Activated T-cell treated with anti-CD3 and anti-CD28 coated beads, Interleukin-2, amount 50 U/mL, for 24 hours (primary cell): ENCODE data around the gene TMEM260.

Experiments used
- DNase-seq: peaks from one replicate; pipeline ENCODE4 v3.0.0-alpha.2; 2020
- H3K27ac Mint-ChIP-seq: 2 replicates; pipeline ENCODE4 v1.8.0; 2020; ENCODE audit warnings: mild to moderate bottlenecking, mixed read lengths
- H3K27me3 Mint-ChIP-seq: 2 replicates; pipeline ENCODE4 v1.8.0; 2020; ENCODE audit warnings: mixed read lengths
- H3K36me3 Mint-ChIP-seq: 2 replicates; pipeline ENCODE4 v1.8.0; 2020; ENCODE audit warnings: low read depth, mixed read lengths
- H3K4me1 Mint-ChIP-seq: 2 replicates; pipeline ENCODE4 v1.8.0; 2020; ENCODE audit warnings: low read depth, mixed read lengths
- H3K4me3 Mint-ChIP-seq: 2 replicates; pipeline ENCODE4 v1.8.0; 2020; ENCODE audit warnings: mild to moderate bottlenecking, moderate library complexity, mixed read lengths
- H3K9me3 Mint-ChIP-seq: 2 replicates; pipeline ENCODE4 v1.8.0; 2020; ENCODE audit warnings: mixed read lengths

Gene TMEM260

DNA sequence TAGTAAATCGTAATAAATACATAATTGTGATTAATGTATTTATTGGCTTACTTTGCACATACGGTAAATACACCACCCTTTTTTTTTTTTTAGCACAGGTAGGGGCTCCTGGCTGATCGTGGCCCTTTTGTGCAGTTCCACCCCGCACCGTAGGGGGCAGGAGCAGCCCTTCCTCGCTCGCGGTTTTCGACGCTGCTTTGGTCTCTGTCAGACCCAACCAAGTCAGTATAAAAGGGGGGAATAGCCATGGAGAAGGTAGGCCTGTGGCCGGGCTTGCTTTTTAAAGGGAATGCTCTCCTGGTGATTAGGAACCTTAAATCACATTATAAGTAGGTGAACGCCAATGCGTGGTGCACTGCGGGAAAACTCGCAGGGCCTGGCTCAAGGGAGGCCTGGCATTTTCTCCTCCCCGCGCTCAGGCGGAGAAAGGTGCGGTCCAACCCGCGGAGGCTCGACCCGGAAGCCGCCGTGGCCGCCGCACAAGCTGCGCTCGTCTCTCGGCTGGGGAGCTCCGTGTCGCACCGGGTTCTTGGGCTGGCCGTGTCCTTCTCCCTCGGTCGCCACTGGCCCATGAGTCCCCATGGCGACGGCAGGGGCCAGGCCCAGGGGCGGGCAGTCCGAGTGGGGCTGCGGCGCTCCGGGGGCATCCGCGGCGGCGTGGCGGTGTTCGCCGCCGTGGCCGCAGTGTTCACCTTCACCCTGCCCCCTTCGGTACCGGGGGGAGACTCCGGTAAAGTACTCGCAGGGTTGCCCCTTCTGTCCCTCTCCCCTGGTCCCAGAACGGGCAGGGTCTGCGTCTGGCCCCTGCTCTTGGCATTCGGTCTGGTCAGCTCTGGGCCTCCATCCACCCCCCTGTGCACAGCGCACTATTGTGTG is at the start of gene TMEM260:
Gene TMEM260 (plus strand): TSS at position 454 of the 876 bp plus-strand sequence. CDS start 117 bp downstream, at position 571.
- H3K9me3 Mint-ChIP-seq, result no peaks in the 10 kb centered on the region
- H3K27ac Mint-ChIP-seq, result peak within 1 kb of the TSS; percentile 99
- H3K27me3 Mint-ChIP-seq, result no peaks in the 10 kb centered on the region
- peak within 1 kb of the TSS; percentile 87 for H3K4me3 Mint-ChIP-seq
- peaks cover 39% of the 10 kb centered on the region for H3K4me1 Mint-ChIP-seq
- DNase-seq, result peak; percentile 95
- peaks cover 9% of the 10 kb centered on the region for H3K36me3 Mint-ChIP-seq

DNA sequence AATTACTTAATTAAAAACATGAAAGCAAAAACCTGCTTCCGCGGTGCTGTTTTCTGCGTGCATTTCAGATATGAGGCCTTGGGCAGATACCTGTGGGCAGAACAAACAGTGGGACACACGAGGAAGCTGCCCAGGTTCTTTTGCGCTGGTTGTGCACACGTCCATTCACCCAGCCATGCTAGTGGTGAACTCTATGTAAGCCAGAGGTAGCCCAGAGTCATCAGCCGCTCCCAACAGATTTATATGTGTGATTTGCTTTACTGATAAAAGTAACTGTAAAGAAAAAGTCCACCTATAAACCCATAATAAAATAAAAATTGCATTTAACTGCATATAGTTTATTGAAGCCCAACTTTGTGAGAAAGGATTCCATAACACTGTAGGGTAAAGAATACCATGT is 47.1 kb upstream of the TMEM260 start:
- Mint-ChIP-seq H3K4me1 (no peaks in the 10 kb centered on the region), H3K27me3 (peaks cover 22% of the 10 kb centered on the region)

DNA sequence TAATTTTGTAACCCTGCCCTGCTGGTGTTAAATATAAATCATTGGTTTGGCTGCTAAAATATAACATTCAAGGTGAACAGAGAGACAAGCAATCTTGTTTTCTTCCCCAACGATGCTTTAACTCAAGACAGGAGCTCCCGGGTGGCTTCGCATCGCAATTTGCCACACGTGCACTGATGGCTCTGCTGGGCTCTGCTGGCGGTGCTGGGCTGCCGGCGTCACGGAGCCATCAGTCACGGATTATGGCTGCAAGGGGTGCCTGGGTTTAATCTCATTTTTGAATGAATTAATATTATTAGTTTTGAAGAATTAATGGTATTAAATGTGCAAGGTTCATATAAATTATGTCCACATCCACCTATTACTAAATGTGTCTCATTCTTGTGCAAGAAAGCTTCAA is 44.9 kb upstream of the TMEM260 start:
- H3K36me3 Mint-ChIP-seq, result no peaks in the 10 kb centered on the region
- DNase-seq, result no peak
- no peaks in the 10 kb centered on the region for H3K9me3 Mint-ChIP-seq
- no peak overlapping the region for H3K4me3 Mint-ChIP-seq
- no peaks in the 10 kb centered on the region for H3K4me1 Mint-ChIP-seq
- peaks cover 16% of the 10 kb centered on the region for H3K27me3 Mint-ChIP-seq
- no peak overlapping the region for H3K27ac Mint-ChIP-seq

More for the DNA sequence above, 47.1 kb upstream of the TMEM260 start:
- Mint-ChIP-seq H3K36me3 (no peaks in the 10 kb centered on the region), H3K9me3 (no peaks in the 10 kb centered on the region), H3K27ac (no peak overlapping the region), H3K4me3 (no peak overlapping the region)
- DNase-seq, result no peak

DNA sequence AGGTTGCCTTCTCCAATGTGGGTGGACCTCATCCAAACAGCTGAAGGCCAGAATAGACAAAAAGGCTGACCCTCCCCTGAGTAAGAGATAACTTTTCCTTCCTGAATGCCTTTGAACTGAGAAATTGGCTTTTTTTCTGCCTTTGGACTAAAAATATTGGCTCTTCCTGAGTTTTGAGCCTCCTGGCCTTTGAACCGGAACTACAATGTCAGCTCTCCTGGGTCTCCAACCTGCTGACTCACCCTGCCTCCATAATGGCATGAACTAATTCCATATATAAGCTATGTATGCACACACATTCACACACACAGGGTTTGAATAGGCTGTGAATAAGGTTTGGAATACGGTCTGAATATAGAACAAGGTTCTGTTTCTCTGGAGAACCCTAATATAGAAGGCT is 39.7 kb upstream of the TMEM260 start:
- Mint-ChIP-seq H3K4me3 (no peak overlapping the region), H3K27me3 (peaks cover 8% of the 10 kb centered on the region), H3K4me1 (no peaks in the 10 kb centered on the region), H3K27ac (no peak overlapping the region), H3K36me3 (no peaks in the 10 kb centered on the region), H3K9me3 (no peaks in the 10 kb centered on the region)
- no peak for DNase-seq

DNA sequence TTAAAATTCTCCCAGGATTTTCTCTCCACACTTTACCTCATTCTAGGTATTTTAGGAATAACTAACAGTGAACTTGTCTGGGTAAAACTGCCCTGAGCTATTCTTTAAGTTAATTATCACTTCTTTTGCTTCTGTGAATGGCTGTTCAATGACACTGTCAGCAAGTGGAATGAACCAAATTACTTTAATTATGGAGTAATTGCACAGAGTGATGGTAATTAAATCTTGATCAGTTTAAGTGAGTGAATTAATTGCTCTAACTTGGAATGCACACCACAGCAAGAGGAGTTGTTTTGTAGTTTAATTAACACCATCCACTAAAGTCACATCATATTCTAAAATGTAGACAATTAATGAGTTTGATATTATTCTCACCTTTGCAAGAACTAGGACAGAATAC is 36.2 kb upstream of the TMEM260 start:
- Mint-ChIP-seq H3K36me3 (no peaks in the 10 kb centered on the region), H3K9me3 (no peaks in the 10 kb centered on the region), H3K4me1 (no peaks in the 10 kb centered on the region), H3K4me3 (no peak overlapping the region), H3K27me3 (peaks cover 2% of the 10 kb centered on the region), H3K27ac (no peak overlapping the region)
- no peak for DNase-seq

DNA sequence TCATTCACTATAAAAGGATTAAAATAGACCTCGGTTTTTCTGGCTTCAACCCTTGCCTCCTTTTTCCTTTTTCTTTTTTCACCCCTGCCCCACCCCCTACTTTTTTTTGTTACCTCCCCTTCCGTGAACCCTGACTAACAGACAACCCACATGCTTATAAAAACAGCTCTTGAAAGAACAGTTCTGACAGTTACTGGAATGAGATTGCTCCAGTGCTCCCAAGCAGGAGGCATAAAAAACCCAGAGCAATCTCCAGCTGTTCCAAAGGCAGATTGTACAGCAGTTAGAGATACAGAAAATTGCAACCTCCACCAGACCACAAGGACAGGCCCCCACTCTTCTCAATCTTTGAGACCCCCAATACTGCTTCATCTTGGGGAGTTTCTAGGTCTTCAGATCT is 29.9 kb upstream of the TMEM260 start:
- Mint-ChIP-seq H3K36me3 (no peaks in the 10 kb centered on the region), H3K4me1 (no peaks in the 10 kb centered on the region), H3K27ac (no peak overlapping the region), H3K4me3 (no peak overlapping the region), H3K27me3 (peaks cover 14% of the 10 kb centered on the region), H3K9me3 (no peaks in the 10 kb centered on the region)
- no peak for DNase-seq

DNA sequence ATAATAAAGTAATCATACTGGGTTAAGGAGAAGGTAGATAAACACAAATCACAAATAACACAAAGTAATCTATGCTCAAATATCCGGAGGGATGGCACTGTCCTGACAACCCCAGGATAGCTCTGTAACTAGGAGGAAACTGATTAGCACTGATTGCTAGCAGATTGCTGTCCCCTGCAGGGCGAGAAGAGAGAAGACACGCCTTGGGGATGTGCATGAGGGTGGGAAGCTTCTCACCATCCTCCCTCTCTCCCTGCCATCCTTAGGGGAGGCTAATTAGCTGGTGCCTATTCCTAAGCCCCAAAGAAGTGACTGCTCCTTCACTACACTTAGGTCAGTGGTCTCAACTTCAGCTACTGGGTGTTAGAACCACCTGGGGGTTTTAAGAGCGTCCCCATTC is 27.0 kb upstream of the TMEM260 start:
- no peaks in the 10 kb centered on the region for H3K9me3 Mint-ChIP-seq
- no peaks in the 10 kb centered on the region for H3K4me1 Mint-ChIP-seq
- H3K36me3 Mint-ChIP-seq, result no peaks in the 10 kb centered on the region
- no peak overlapping the region for H3K4me3 Mint-ChIP-seq
- H3K27me3 Mint-ChIP-seq, result peaks cover 30% of the 10 kb centered on the region
- no peak for DNase-seq
- no peak overlapping the region for H3K27ac Mint-ChIP-seq

DNA sequence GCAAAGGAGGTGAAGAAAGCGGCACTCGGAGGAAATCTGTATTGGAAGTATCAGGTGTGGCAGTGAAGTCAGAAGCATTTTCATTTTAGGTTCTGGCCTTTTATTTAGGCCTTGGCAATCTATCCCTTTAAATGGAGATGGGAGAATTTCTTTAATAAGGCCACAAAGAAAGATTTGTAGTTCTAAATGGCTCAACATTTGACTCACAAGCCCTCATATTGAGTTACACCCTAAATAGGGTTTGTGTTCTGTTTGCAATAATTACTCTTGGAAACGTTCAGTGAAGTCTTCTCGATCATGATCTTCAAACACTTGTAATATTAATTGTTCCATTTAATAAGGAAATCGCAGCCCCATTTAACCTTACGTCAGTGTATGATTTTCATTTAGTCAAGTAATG is 25.3 kb upstream of the TMEM260 start:
- Mint-ChIP-seq H3K27me3 (peaks cover 41% of the 10 kb centered on the region), H3K4me1 (no peaks in the 10 kb centered on the region), H3K27ac (no peak overlapping the region), H3K36me3 (no peaks in the 10 kb centered on the region), H3K9me3 (no peaks in the 10 kb centered on the region), H3K4me3 (no peak overlapping the region)
- no peak for DNase-seq

DNA sequence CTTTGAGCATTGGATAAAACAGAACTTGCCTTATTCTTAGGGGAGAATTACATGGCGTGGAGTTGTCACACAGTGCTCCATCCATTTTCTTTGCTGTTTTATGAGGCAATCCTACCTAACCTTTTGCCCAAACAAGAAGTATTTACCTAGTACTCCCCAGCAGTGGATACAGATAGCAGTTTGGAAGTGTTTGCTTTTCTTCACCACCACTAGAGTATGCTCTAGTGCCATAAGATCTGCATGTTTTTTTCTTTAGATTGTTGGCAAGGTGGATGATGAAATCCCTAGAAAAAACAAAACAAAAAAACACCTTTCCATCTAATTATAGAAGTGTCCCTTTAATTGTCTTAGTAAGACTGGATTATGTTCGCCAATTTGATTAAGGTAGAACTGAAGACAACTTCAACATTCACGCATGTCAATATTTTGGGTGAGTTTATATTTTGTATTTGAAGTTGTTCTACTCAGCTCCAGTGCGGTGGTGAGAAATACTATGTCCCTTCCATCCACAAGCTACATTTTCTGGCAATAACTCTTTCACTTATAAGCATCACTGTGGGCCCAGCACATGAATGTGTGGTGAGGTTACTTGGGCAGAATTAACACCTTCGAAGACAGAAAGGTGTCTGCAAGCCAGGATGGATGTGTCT is 23.6 kb upstream of the TMEM260 start:
- Mint-ChIP-seq H3K4me3 (no peak overlapping the region), H3K4me1 (no peaks in the 10 kb centered on the region), H3K36me3 (no peaks in the 10 kb centered on the region), H3K27ac (no peak overlapping the region), H3K27me3 (peaks cover 38% of the 10 kb centered on the region), H3K9me3 (no peaks in the 10 kb centered on the region)
- no peak for DNase-seq

DNA sequence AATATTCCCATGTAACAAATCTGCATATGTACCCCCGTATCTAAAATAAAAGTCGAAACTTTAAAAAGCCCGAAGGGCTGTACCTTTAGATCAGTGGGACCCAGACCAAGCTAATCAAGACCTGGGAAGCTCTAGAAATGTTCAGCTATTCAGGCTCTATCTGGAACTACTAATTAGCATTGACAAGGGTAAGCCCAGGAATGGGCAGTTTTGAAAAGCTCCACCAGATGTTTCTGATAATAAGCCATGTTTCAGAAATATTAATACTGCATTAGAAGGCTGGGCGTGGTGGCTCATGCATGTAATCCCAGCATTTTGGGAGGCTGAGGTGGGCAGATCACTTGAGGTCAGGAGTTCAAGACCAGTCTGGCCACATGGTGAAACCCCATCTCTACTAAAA is 20.4 kb upstream of the TMEM260 start:
- H3K36me3 Mint-ChIP-seq, result peaks cover 2% of the 10 kb centered on the region
- no peaks in the 10 kb centered on the region for H3K4me1 Mint-ChIP-seq
- no peak for DNase-seq
- H3K27ac Mint-ChIP-seq, result no peak overlapping the region
- peaks cover 44% of the 10 kb centered on the region for H3K27me3 Mint-ChIP-seq
- no peak overlapping the region for H3K4me3 Mint-ChIP-seq
- H3K9me3 Mint-ChIP-seq, result peaks cover 8% of the 10 kb centered on the region

DNA sequence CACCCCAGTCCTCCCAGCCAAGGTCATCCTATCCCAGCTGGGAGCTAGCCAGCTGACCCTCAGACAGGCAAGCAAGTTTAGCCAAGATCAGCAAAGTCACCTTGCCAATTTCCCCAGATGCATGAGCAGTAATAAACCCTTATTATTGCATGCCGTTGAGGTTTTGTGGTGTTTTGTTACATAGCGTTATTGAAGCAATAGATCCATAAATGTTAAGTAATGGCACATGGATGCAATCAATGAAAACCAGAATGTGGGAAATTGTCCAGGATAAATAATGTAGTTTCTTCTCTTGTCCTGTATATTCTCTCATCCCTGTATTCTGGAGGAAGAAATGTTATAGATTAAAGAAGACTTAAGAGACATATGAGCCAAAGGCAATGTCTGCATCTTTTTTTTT is 18.0 kb upstream of the TMEM260 start:
- DNase-seq, result no peak
- Mint-ChIP-seq H3K4me3 (no peak overlapping the region), H3K27ac (no peak overlapping the region), H3K9me3 (peaks cover 8% of the 10 kb centered on the region), H3K36me3 (peaks cover 2% of the 10 kb centered on the region), H3K27me3 (peaks cover 50% of the 10 kb centered on the region), H3K4me1 (no peaks in the 10 kb centered on the region)

DNA sequence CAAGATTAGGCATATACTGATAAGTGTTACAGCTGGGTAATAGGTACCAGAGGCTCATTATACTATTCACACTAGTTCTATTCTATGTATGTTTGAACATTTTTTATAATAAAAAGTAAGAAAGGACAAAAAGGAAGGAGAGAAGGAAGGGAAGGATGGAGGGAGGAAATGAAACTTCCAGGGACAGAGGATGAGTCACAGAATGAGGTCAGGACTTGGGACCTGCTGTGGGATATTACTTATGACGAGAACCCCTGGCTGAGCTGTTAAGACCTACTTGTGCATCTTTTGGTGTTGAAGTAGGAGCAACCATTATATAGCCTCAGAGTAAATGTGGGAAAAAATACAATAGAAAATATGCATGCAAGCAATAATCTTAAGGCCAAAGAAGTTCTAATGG is 16.7 kb upstream of the TMEM260 start:
- peaks cover 47% of the 10 kb centered on the region for H3K27me3 Mint-ChIP-seq
- no peak for DNase-seq
- peaks cover 8% of the 10 kb centered on the region for H3K9me3 Mint-ChIP-seq
- H3K4me1 Mint-ChIP-seq, result no peaks in the 10 kb centered on the region
- peaks cover 2% of the 10 kb centered on the region for H3K36me3 Mint-ChIP-seq
- H3K4me3 Mint-ChIP-seq, result no peak overlapping the region
- H3K27ac Mint-ChIP-seq, result no peak overlapping the region

DNA sequence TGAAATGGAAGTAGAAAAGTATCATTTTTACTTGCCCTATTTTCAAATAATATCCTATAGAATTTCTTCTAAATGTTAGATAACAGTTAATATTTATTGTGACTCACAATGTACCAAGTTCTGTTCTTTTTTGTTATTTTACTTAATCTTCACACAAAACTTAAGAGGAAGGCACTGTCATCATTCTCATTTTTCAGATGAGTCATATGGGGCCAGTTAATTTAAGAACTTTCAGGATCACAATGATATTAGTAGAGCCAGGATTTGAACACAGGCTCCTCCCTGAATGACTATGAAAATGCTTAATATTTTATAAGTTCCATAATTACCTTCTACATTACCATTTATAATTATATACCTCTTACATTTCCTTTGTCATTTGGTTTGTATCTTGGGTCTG is 10.4 kb upstream of the TMEM260 start:
- Mint-ChIP-seq H3K4me3 (no peak overlapping the region), H3K4me1 (peaks cover 3% of the 10 kb centered on the region), H3K36me3 (no peaks in the 10 kb centered on the region), H3K27ac (no peak overlapping the region), H3K27me3 (peaks cover 31% of the 10 kb centered on the region), H3K9me3 (no peaks in the 10 kb centered on the region)
- DNase-seq, result no peak

DNA sequence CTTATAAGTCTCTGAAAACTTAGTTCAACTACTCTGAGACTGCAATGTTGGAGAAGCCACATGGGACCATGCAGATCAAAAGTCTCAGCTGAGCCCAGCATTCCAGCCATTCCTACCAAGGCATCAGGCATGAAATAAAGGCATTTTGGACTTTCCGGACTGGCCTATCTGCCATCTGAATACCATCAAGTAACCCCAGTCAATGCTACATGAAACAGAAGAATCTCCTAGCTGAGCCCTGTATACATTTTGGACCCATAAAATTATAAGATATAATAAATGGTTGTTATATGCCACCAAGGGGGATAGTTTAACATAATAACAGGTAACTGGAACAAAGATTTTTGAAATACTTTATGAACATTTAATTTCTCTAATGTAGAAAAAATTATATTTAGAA is 9.3 kb upstream of the TMEM260 start:
- Mint-ChIP-seq H3K4me3 (no peak overlapping the region), H3K9me3 (no peaks in the 10 kb centered on the region), H3K27me3 (peaks cover 27% of the 10 kb centered on the region), H3K36me3 (no peaks in the 10 kb centered on the region), H3K4me1 (peaks cover 3% of the 10 kb centered on the region), H3K27ac (no peak overlapping the region)
- no peak for DNase-seq

DNA sequence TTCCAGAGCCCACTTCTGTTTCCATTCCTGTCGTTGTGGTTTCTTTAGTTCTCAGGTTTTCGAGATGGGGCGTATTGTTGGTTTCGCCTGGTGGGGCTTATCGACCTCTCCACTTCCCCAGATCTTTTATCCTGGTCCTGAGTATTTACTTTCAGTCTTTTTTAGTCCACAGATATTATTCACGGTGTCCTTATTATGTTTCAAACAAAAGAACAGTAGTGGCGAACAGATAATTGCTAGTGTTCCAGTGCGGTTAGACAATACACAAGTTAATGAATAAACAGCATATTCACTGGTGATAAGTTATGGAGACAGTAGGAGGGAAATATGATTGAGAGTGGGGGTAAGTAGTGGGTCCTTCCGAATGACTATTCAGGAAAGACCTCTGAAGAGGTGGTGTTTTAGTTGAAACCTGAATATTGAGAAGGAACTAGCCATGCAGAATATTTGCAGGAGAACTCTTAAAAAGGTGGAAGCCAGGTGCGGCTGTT is 668 bp downstream of the TMEM260 start:
- H3K4me3 Mint-ChIP-seq, result peak overlapping the region; percentile 87
- peaks cover 43% of the 10 kb centered on the region for H3K4me1 Mint-ChIP-seq

More for the DNA sequence above, 668 bp downstream of the TMEM260 start:
- Mint-ChIP-seq H3K27ac (peak overlapping the region; percentile 99), H3K27me3 (no peaks in the 10 kb centered on the region), H3K36me3 (peaks cover 13% of the 10 kb centered on the region), H3K9me3 (no peaks in the 10 kb centered on the region)
- no peak for DNase-seq
